ENCODE data around the gene HIGD1B. TPM values are rescaled to one million over a fixed set of nuclear protein-coding genes. Genes with fewer than 3 reads are reported as not detected.

HIGD1B gene
- total RNA-seq, 4 donors from 2014 or later: 2.8 TPM; not detected in 3

- TF ChIP-seq CTCF (IDR thresholded peaks at IDR 0.05; ENCODE audit: low read depth): no peak
These were observed 12.0 kb downstream of the HIGD1B start for GRCh38 chr17:44859701-44860100.

GRCh38 chr17:44862278-44862914 is 14.7 kb downstream of the HIGD1B start:
- TF ChIP-seq CTCF (IDR thresholded peaks at IDR 0.05; ENCODE audit: low read depth): no peak

- TF ChIP-seq CTCF (IDR thresholded peaks at IDR 0.05; ENCODE audit: low read depth): no peak
These were observed 15.6 kb downstream of the HIGD1B start for GRCh38 chr17:44863061-44863918.

GRCh38 chr17:44864831-44865230 is 17.1 kb downstream of the HIGD1B start:
- TF ChIP-seq CTCF (IDR thresholded peaks at IDR 0.05; ENCODE audit: low read depth): no peak

GRCh38 chr17:44865231-44865660 is 17.6 kb downstream of the HIGD1B start:
- TF ChIP-seq CTCF (IDR thresholded peaks at IDR 0.05; ENCODE audit: low read depth): no peak

GRCh38 chr17:44865931-44866330 is 18.2 kb downstream of the HIGD1B start:
- TF ChIP-seq CTCF (IDR thresholded peaks at IDR 0.05; ENCODE audit: low read depth): no peak

GRCh38 chr17:44867841-44868240 is 20.2 kb downstream of the HIGD1B start:
- TF ChIP-seq CTCF (IDR thresholded peaks at IDR 0.05; ENCODE audit: low read depth): no peak

Data from subcutaneous adipose tissue (tissue), 4 donors.